Stimulated activated CD8-positive, alpha-beta memory T cell treated with anti-CD3 and anti-CD28 coated beads, Interleukin-15, amount 100 ng/mL, for 48 hours (primary cell): ENCODE measurements around the gene PCCA.
A peak's percentile ranks its signal among the peaks of the same experiment; 100 is the strongest.
"Not testable (repeated sequence)": the region's sequence is repeated elsewhere in the genome, so short reads cannot be mapped to it uniquely, and the experiment has no call there.

ENCODE experiments used
- DNase-seq, 2 donors: peaks; one replicate each; pipeline ENCODE4 v3.0.0-alpha.2; 2020; ENCODE audit warnings: low read depth in 2 of 2

Gene PCCA

GRCh38 chr13:100088644-100089464, at the start of gene PCCA:
PCCA (plus strand) TSS chr13:100089093; CDS start chr13:100089121, 28 bp downstream.
- peak; percentile 78 to 84 for DNase-seq

- no peak for DNase-seq
Measured at GRCh38 chr13:100039740-100040139, 49.2 kb upstream of the PCCA start.

GRCh38 chr13:100040196-100040595, 48.7 kb upstream of the PCCA start:
- no peak for DNase-seq

GRCh38 chr13:100044936-100045335, 44.0 kb upstream of the PCCA start:
- no peak for DNase-seq

GRCh38 chr13:100045355-100045754, 43.5 kb upstream of the PCCA start:
- no peak for DNase-seq

DNA sequence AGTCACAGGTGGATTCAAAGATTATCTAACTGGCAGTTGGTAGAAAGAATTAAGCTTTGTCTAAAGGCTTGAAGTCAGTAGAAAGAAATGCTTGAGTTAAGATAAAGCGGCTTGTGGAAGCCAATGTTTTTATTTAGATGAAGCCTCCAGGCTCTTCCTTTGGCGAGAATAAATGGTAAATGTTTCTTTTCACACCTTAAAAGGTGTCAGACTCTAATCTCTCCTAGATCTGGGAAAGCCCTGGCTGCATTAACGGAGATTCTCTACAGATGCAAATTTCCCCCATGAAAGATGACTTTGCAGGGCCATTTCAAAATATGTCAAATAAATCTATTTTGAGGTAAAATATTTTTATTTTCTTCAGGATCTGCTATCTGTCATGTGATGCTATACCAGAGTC, 37.8 kb upstream of the PCCA start:
- no peak for DNase-seq

DNA sequence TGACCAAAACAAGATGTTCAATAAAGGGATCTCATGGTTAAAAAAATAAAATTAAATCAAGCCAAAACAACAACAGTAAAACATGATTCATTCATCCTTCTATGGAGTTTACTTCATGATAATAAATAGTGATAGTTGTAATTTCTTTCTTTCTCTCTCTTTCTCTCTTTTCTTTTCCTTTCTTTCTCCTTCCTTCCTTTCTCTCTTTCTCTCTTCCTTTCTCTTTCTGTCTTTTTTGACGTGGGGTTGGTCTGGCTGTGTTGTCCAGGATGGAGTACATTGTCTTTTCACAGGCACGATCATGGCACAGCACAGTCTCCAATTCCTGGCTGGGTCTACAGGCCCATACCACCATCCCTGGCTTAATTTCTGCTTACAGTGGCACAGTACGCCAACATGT, 29.1 kb upstream of the PCCA start:
- no peak for DNase-seq

DNA sequence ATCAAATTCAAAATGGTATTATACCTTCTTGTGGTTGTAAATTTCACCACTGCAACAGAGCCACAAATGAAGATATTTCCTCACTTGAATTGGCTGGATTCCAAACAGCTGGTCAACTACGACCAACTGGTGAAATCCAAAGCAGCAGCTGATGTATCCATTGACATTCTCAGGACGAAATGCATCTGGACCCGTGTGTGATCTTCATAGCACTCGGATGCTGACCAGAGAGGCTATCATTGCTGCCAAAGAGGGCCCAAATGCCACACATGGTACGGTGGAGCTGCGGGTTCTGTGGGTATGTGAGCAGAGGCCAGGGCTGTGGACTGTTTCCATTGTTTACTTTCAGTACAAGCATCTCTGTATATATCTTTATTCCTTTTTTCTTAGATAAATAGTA, 25.6 kb upstream of the PCCA start:
- DNase-seq: no peak

DNA sequence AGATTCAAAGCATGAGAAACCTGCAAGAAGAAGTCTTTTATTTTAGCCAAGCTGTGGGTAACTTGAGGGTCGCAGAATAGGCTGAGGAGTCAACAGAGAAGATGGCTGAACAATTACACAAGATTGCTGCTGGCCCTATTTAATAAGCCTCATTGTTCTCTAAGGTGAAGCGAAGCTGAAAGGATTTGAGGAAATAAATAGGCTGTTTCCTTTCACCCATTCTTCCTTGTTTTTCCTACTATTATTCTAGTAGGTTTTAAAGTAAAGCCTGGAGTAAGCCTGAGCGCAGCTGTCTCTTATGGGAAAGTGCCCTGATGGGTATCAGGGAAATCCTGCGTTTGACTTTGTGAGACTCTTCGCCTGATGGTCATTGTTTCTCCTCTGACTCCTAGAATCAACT, 25.0 kb upstream of the PCCA start:
- DNase-seq: no peak

DNA sequence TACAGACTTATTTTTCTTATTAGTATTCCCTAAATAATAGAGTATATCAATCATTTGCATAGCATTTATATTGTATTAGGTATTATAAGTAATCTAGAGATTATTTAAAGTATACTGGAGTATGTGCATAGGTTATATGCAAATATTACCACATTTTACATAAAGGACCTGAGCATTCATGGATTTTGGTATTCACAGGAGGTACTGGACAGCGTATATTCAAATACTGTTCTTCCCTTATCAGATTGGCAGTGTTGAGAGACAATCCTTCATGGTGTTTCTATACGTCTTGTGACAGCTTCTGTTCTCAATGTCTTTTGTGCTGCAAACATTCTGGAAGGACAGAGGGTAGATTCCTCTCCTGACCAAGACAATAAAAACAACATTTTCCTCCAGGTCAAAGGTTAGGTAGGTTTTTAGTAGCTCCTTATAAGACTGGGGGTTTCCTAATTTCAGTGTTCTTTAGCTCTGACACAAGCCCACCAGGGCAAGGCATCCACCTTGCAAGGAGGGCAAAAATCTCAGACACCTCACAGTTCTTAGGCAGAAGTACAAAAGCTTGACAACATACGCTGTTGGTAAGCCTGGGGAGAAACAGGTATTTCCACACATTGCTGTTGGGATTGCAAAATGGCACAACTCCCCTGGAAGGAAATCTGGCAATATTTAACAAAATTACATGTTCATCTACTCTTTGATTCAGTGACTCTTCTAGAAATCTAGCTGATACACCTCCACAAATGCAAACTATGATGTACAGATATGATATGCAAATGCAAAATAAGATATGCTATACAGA, 20.6 kb upstream of the PCCA start:
- no peak for DNase-seq

DNA sequence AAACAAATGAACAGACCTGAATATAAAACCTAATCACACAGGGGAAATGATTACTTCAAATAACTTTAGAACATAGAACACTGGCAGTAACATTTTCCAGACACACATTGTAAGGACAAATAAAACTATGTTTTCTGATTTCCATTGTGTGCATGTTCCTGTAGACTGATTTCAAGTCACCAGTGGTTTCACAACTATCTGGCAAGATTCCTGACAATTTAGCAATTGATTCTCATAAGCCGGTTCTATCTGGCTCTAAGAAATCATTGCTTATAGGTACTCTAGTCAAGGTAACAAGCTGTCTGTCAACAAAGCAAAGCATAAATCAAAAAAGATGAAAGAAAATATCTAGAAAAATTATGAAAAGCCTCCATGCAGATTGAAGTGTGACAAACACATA, 19.6 kb upstream of the PCCA start:
- no peak for DNase-seq

- DNase-seq: no peak
Measured at GRCh38 chr13:100075700-100076587, 12.9 kb upstream of the PCCA start.

GRCh38 chr13:100079003-100079402, 9.9 kb upstream of the PCCA start:
- DNase-seq: not testable (repeated sequence)

DNA sequence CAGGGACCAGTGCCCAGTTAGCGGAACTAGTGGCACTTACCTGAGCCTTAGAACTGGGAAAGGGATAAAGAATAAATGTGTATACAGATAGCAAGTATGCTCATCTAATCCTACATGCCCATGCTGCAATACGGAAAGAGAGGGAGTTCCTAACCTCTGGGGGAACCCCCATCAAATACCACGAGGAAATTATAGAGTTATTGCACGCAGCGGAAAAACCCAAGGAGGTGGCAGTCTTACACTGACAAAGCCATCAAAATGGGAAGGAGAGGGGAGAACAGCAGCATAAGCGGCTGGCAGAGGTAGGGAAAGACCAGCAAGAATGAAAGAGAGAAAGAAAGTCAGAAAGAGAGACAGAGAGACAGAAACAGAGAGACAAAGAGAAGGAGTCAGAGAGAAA, 5.5 kb upstream of the PCCA start:
- not testable (repeated sequence) for DNase-seq

DNA sequence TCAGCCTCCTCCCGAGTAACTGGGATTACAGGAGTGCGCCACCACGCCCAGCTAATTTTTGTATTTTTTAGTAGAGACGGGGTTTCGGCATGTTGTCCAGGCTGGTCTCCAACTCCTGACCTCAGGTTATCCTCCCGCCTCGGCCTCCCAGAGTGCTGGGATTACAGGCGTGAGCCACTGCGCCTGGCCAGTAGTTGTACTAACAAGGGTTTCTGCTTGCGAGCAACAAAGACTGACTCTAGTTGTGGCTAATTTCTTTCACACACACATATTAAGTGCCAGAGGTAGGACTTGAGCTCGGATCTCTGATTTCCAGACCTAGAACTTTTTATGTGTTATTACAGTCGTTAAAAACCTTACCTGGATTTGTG, 635 bp upstream of the PCCA start:
- DNase-seq: no peak

DNA sequence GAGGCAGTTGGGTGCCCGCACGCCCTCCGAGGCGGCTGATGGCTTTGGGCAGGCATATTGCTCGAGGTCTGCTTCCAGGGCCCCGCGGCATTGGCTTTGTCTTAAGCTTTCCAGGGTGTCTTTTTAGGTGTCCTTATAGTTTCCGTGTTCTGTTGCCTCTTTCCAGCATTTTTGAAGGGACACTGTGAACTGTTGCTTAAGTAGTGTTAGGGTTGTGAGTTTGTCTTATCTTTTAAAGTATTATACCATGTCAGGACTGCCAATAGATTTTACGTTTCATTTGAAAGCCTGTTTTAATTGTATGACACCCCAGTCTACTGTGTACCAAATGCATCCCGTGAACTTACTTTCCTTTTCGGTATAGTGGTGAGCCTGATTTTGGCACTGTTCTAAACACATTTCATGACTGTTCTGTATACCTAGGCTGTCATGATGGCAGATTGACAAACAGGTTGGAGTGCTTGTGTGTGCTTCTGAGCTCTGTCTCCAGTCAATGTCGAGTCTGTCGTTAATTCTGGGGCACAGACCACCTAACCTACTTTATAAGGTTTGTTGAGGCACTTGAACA, 656 bp downstream of the PCCA start:
- DNase-seq: no peak

DNA sequence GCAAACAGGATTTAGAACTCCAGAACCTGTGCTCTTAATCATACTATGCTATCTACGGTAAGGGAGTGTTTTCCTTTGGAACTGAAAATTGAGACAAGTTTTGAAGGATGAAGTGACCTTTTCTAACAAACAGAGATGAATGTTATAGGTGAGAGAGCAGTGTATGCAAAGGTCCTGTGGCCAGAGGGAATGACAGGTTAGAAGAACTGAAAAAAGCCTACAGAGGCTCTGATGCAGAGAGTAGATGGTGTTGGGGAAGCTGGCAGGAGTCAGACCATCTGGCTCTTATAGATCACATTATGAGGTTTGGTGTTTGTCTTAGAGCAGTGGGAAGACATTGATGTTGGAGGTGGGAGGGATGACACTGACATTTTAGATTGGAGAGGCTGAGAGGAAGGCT, 2.0 kb downstream of the PCCA start:
- no peak for DNase-seq

DNA sequence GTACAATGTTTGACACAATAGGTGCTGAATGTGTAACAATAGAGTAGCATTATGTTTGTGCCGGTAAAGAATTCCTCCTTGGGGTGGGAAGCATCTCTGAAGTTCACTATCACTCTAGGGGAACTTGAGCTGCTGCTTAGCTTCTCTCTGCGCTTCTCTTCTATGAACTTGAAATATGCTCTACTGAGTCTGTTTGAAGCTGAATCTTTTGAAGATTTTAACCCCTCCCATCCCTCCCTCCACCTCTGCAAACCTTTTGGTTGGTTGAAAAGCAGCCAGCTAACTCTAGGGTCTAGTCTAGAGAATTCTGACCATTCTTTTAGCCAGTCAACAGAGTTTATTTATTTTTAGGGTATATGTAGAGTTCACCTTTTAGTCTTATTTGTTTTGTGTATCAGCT, 2.5 kb downstream of the PCCA start:
- no peak for DNase-seq

- DNase-seq: not testable (repeated sequence)
Measured at GRCh38 chr13:100092273-100092672, 3.4 kb downstream of the PCCA start.

DNA sequence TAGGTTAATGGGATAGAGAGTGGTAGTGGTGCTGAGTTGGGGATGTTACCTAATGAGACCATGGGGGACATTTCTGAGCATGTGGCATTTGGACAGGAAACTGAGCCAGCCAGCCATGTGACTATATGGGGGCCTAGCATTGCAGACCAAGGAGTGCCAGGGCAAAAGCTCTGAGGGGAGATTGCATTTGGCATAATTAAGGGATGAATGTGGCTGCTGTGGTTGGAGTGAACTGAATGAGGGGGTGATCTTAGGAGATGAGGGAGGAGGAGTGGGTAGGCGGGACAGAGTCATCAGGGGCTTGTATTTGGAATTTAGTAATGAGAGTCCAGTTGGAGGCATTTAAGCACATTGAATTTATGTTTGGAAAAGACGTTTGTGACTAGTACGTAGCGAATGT, 6.6 kb downstream of the PCCA start:
- DNase-seq: no peak

GRCh38 chr13:100096526-100096925, 7.6 kb downstream of the PCCA start:
- DNase-seq: no peak

DNA sequence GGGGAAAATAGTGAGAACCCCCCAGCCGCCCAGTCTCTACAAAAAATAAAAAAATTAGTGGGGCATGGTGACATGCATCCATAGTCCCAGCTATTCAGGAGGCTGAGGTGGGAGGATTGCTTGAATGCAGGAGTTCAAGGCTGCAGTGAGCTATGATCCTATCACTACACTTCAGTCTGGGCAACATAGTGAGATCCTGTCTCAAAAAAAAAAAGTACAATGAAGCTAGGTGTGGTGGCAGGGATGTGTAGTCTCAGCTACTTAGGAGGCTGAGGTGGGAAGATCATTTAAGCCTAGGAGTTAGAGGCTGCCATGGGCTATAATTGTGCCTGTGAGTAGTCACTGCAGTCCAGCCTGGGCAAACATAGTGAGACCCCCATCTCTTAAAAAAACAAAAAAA, 8.9 kb downstream of the PCCA start:
- DNase-seq: no peak
